HepG2 (cell line): ENCODE data around the gene TMEM182. TPM values are rescaled to one million over a fixed set of nuclear protein-coding genes. Genes with fewer than 3 reads are reported as not detected.

ENCODE experiments used
- ATAC-seq: fragments of 200-7000 bp; cut with Tn5 transposase; 3 replicates; pipeline ENCODE4 v1.9.1; 2020; ENCODE audit warnings: mild to moderate bottlenecking, moderate library complexity
- Bru-seq: library from RNA; stranded (reverse); fragments of 400-500 nt; gene quantifications from one replicate; lab custom pipeline; 2021; lab: Mats Ljungman, UMichigan
- BruChase-seq, 2 experiments: library from RNA; stranded (reverse); fragments of 400-500 nt; gene quantifications; one replicate each; lab custom pipeline; 2021; lab: Mats Ljungman, UMichigan
- BruUV-seq: library from RNA; stranded (reverse); fragments of 400-500 nt; replicated peaks from 2 replicates; lab custom pipeline; 2021; lab: Mats Ljungman, UMichigan
- CTCF ChIA-PET: fragments of 300-600 bp; formaldehyde crosslinking; extraction: SDS; loops from one replicate; lab custom pipeline; 2021; ENCODE audit warnings: low total read pairs, inconsistent platforms, low intra/inter-chr PET ratio; lab: Yijun Ruan, JAX
- POLR2A ChIA-PET: fragments of 350-600 bp; sonication (Branson Sonifier 250); formaldehyde crosslinking; loops from one replicate; lab custom pipeline; 2020; ENCODE audit warnings: antibody characterized with exemption, inconsistent platforms; lab: Yijun Ruan, JAX
- DNase-seq: peaks from one replicate; pipeline ENCODE4 v3.0.0-alpha.2; 2015; ENCODE audit warnings: low spot score
- FAIRE-seq: peaks from 3 replicates; lab custom pipeline; 2011; peaks lifted over from hg19 to GRCh38; lab: Jason Lieb, UNC
- H2AFZ ChIP-seq: one replicate; pipeline ENCODE4 v1.6.1; 2011; ENCODE audit warnings: low read length, inconsistent platforms
- H3K27ac ChIP-seq: fragments of 300-600 bp; 3 replicates; pipeline ENCODE4 v1.8.0; 2011; ENCODE audit warnings: mixed run types, mild to moderate bottlenecking, mixed read lengths, low read length, inconsistent platforms; ENCODE audit not compliant: insufficient read depth; ENCODE audit errors: extremely low read length
- H3K27me3 ChIP-seq, 2 experiments: fragments of 200-600 bp in 1 of 2; 2 replicates in 1 of 2; 3 replicates in 1 of 2; pipeline versions ENCODE4 v1.6.0 to v1.8.0; 2011; ENCODE audit warnings: low read length in 2 of 2, mild to moderate bottlenecking in 2 of 2, moderate library complexity in 2 of 2, inconsistent platforms in 1 of 2; ENCODE audit not compliant: insufficient read depth in 2 of 2, control insufficient read depth in 1 of 2
- H3K36me3 ChIP-seq, 2 experiments: fragments of 200-600 bp in 1 of 2; replicated peaks in 1 of 2; 2 replicates in 1 of 2; 3 replicates in 1 of 2; pipeline versions ENCODE4 v1.5.1 to v1.8.0; 2011; ENCODE audit warnings: low read length in 2 of 2, inconsistent platforms in 1 of 2; ENCODE audit not compliant: insufficient read depth in 2 of 2, control insufficient read depth in 1 of 2
- H3K4me1 ChIP-seq: 2 replicates; pipeline ENCODE4 v1.5.1; 2012; ENCODE audit warnings: low read length, inconsistent platforms; ENCODE audit not compliant: insufficient read depth
- H3K4me2 ChIP-seq: 2 replicates; pipeline ENCODE4 v1.6.0; 2011; ENCODE audit warnings: low read depth, low read length, inconsistent platforms
- H3K4me3 ChIP-seq, 3 experiments: fragments of 200-600 bp in 1 of 3; sonication (generic), shearing (Covaris generic) in 1 of 3; replicated peaks in 1 of 3; 2 replicates each; pipeline ENCODE4 v1.5.1; 2011 to 2016; ENCODE audit warnings: low read length in 3 of 3, inconsistent platforms in 2 of 3, low read depth in 2 of 3, mild to moderate bottlenecking in 2 of 3, control low read depth in 1 of 3, mixed read lengths in 1 of 3; ENCODE audit not compliant: insufficient read depth in 1 of 3
- H3K79me2 ChIP-seq: one replicate; pipeline ENCODE4 v1.6.1; 2011; ENCODE audit warnings: low read length, inconsistent platforms; ENCODE audit not compliant: insufficient read depth
- H3K9ac ChIP-seq: 2 replicates; pipeline ENCODE4 v1.6.0; 2011; ENCODE audit warnings: mild to moderate bottlenecking, low read depth, low read length, inconsistent platforms; ENCODE audit not compliant: insufficient read depth
- H3K9me3 ChIP-seq: 2 replicates; pipeline ENCODE4 v1.5.1; 2012; ENCODE audit warnings: mild to moderate bottlenecking, low read length
- H4K20me1 ChIP-seq: 2 replicates; pipeline ENCODE4 v1.6.0; 2011; ENCODE audit warnings: inconsistent platforms, mild to moderate bottlenecking, low read length, moderate library complexity; ENCODE audit not compliant: insufficient read depth
- MAX ChIP-seq: IDR thresholded peaks from 2 replicates; pipeline ENCODE4 v1.6.1; 2012; ENCODE audit warnings: inconsistent platforms
- NFATC3 ChIP-seq: sonication (generic); formaldehyde crosslinking; IDR thresholded peaks from 2 replicates; pipeline ENCODE4 v1.5.1; 2020; ENCODE audit warnings: mild to moderate bottlenecking, missing genetic modification reagents
- PHB2 ChIP-seq: fragments of 450-650 bp; IDR thresholded peaks from 2 replicates; pipeline ENCODE4 v1.6.1; 2018; ENCODE audit not compliant: partially characterized antibody
- REPIN1 ChIP-seq: sonication (generic); formaldehyde crosslinking; IDR thresholded peaks from 2 replicates; pipeline ENCODE4 v1.8.0; 2022; ENCODE audit warnings: missing genetic modification reagents, low read depth, mild to moderate bottlenecking, borderline replicate concordance
- SIN3A ChIP-seq: IDR thresholded peaks from 2 replicates; pipeline ENCODE4 v1.6.1; 2011; ENCODE audit warnings: low read depth, mild to moderate bottlenecking, control low read depth, low read length, borderline replicate concordance
- SP1 ChIP-seq, 2 experiments: fragments of 450-650 bp in 1 of 2; sonication (generic) in 1 of 2; formaldehyde crosslinking in 1 of 2; IDR thresholded peaks; 2 replicates each; pipeline versions ENCODE4 v1.4.0 to v1.6.1; 2016 to 2020; ENCODE audit warnings: missing genetic modification reagents in 1 of 2
- TSC22D2 ChIP-seq: sonication (generic); formaldehyde crosslinking; IDR thresholded peaks from 2 replicates; pipeline ENCODE4 v1.5.1; 2020; ENCODE audit warnings: missing genetic modification reagents, mild to moderate bottlenecking, borderline replicate concordance
- ZBTB42 ChIP-seq: sonication (generic); formaldehyde crosslinking; IDR thresholded peaks from 2 replicates; pipeline ENCODE4 v1.5.0; 2020; ENCODE audit warnings: mild to moderate bottlenecking, missing genetic modification reagents
- ZFP91 ChIP-seq: sonication (generic); formaldehyde crosslinking; IDR thresholded peaks from 2 replicates; pipeline ENCODE4 v1.9.0; 2022; ENCODE audit warnings: missing genetic modification reagents, mild to moderate bottlenecking, borderline replicate concordance
- ZNF101 ChIP-seq: sonication (generic); formaldehyde crosslinking; IDR thresholded peaks from 2 replicates; pipeline ENCODE4 v1.4.0; 2020; ENCODE audit warnings: mild to moderate bottlenecking, low read depth, missing genetic modification reagents, borderline replicate concordance
- ZNF207 ChIP-seq: fragments of 450-650 bp; IDR thresholded peaks from 2 replicates; pipeline ENCODE4 v1.6.1; 2016; ENCODE audit warnings: antibody characterized with exemption, borderline replicate concordance
- ZNF317 ChIP-seq: sonication (generic); formaldehyde crosslinking; IDR thresholded peaks from 2 replicates; pipeline ENCODE4 v1.5.0; 2020; ENCODE audit warnings: mild to moderate bottlenecking, missing genetic modification reagents
- ZNF562 ChIP-seq: sonication (generic); formaldehyde crosslinking; IDR thresholded peaks from 2 replicates; pipeline ENCODE4 v1.8.0; 2022; ENCODE audit warnings: missing genetic modification reagents, borderline replicate concordance
- ZNF780A ChIP-seq: sonication (generic); formaldehyde crosslinking; IDR thresholded peaks from 2 replicates; pipeline ENCODE4 v1.8.0; 2022; ENCODE audit warnings: mild to moderate bottlenecking, missing genetic modification reagents, moderate library complexity
- WGBS: methylation state at CpG from one replicate; pipeline ENCODE4 v1.1.6; 2017; ENCODE audit warnings: low lambda C conversion rate; 5-methylcytosine and 5-hydroxymethylcytosine counted together
- in situ Hi-C: cut with HindIII; loops from 2 replicates; pipeline ENCODE4 v1.10.0; 2017; ENCODE audit warnings: low pct_unique_long_range_greater_than_20kb; ENCODE audit not compliant: extremely low pct_ligation_motif_present
- intact Hi-C: fragments of 100-400 bp; cut with micrococcal nuclease; formaldehyde crosslinking; loops from one replicate; pipeline ENCODE4 v1.10.0; 2022; ENCODE audit not compliant: unreplicated experiment
- long read RNA-seq, 2 experiments: library from RNA in 1 of 2; library from polyadenylated mRNA in 1 of 2; stranded (forward) in 1 of 2; unstranded in 1 of 2; transcript quantifications; one replicate each; pipeline ENCODE4 v2.0.0, GENCODE V29; 2019 to 2022
- polyA minus RNA-seq, 3 experiments: library from RNA; depleted of rRNA, polyadenylated mRNA; stranded (reverse); fragments of >200 nt; gene quantifications; 2 replicates each; pipeline ENCODE4 v1.2.3, GENCODE V29; 2011; ENCODE audit warnings: low replicate concordance in 1 of 3
- polyA plus RNA-seq, 8 experiments: library from polyadenylated mRNA; depleted of rRNA in 3 of 8; stranded (reverse) in 7 of 8; unstranded in 1 of 8; fragments of >200 nt; fragmentation: Illumina TruSeq in 4 of 8; extraction: Trizol in 4 of 8; gene quantifications; 2 replicates each; pipeline versions ENCODE4 v1.2.1 to v1.2.3, GENCODE V29; 2011 to 2016; ENCODE audit warnings: low read depth in 4 of 8, missing spikeins in 1 of 8, mixed read lengths in 1 of 8; ENCODE audit not compliant: insufficient read depth in 1 of 8
- total RNA-seq, 5 experiments: library from RNA; depleted of rRNA; stranded (reverse); fragments of >200 nt; fragmentation: Illumina TruSeq; extraction: Trizol; gene quantifications; 2 replicates each; pipeline ENCODE4 v1.2.3, GENCODE V29; 2016; ENCODE audit warnings: low read depth in 1 of 5
- TF ChIP-seq, protein P1 (sequence below): sonication (generic); formaldehyde crosslinking; IDR thresholded peaks from 2 replicates; pipeline ENCODE4 v1.4.0; 2020; ENCODE audit warnings: missing genetic modification reagents; ENCODE audit errors: not compliant biosample characterization

The TMEM182 gene
- total RNA-seq (2016; rRNA removed; fragmentation: Illumina TruSeq; extraction: Trizol) (8.9 and 10.6 TPM in 2 replicates), polyA plus RNA-seq (2011; rRNA removed) (8.0 and 8.7 TPM in 2 replicates), polyA minus RNA-seq (2011; rRNA and poly(A)+ RNA removed; ENCODE audit: low replicate concordance) (4.8 and 13.3 TPM in 2 replicates), Bru-seq, nascent RNA (percentile 45 among the genes with signal in this experiment), BruChase-seq, experiment 1, labeled RNA remaining after a 6-hour chase (percentile 48 among the genes with signal in this experiment), BruChase-seq, experiment 2, labeled RNA remaining after a 2-hour chase (percentile 56 among the genes with signal in this experiment)
- 2.9 and 3.2 TPM in 2 replicates for total RNA-seq (2016; cell fraction: cytosol; rRNA removed; fragmentation: Illumina TruSeq; extraction: Trizol; ENCODE audit: low read depth)
- 8.4 and 10.0 TPM in 2 replicates for total RNA-seq (2016; cell fraction: insoluble cytoplasmic fraction; rRNA removed; fragmentation: Illumina TruSeq; extraction: Trizol)
- 4.3 and 6.3 TPM in 2 replicates for total RNA-seq (2016; cell fraction: membrane; rRNA removed; fragmentation: Illumina TruSeq; extraction: Trizol)
- 7.5 and 8.7 TPM in 2 replicates for total RNA-seq (2016; cell fraction: nucleus; rRNA removed; fragmentation: Illumina TruSeq; extraction: Trizol)
- 3.8 and 5.8 TPM in 2 replicates for polyA plus RNA-seq (2011; cell fraction: cytosol; rRNA removed)
- polyA plus RNA-seq (2011; cell fraction: nucleus; rRNA removed) = 2.6 and 3.6 TPM in 2 replicates
- 11.2 and 15.6 TPM in 2 replicates for polyA plus RNA-seq (2012)
- 2.3 and 2.5 TPM in 2 replicates for polyA plus RNA-seq (2016; cell fraction: cytosol; fragmentation: Illumina TruSeq; extraction: Trizol; ENCODE audit: low read depth)
- 10.1 and 11.3 TPM in 2 replicates for polyA plus RNA-seq (2016; cell fraction: insoluble cytoplasmic fraction; fragmentation: Illumina TruSeq; extraction: Trizol; ENCODE audit: low read depth)
- 5.0 and 5.8 TPM in 2 replicates for polyA plus RNA-seq (2016; cell fraction: membrane; fragmentation: Illumina TruSeq; extraction: Trizol; ENCODE audit: low read depth)
- 5.8 and 8.3 TPM in 2 replicates for polyA plus RNA-seq (2016; cell fraction: nucleus; fragmentation: Illumina TruSeq; extraction: Trizol; ENCODE audit: insufficient read depth, low read depth)
- 2.5 and 6.1 TPM in 2 replicates for polyA minus RNA-seq (2011; cell fraction: cytosol; rRNA and poly(A)+ RNA removed)
- 26.4 and 30.3 TPM in 2 replicates for polyA minus RNA-seq (2011; cell fraction: nucleus; rRNA and poly(A)+ RNA removed)
- long read RNA-seq, experiment 1, partial matches to known transcripts = 1 of 11 reads
- long read RNA-seq, experiment 1, other reads (novel, unspliced or antisense) = 3 of 11 reads
- long read RNA-seq, experiment 2, partial matches to known transcripts = 1 of 15 reads
- long read RNA-seq, experiment 2, other reads (novel, unspliced or antisense) = 11 of 15 reads

DNA sequence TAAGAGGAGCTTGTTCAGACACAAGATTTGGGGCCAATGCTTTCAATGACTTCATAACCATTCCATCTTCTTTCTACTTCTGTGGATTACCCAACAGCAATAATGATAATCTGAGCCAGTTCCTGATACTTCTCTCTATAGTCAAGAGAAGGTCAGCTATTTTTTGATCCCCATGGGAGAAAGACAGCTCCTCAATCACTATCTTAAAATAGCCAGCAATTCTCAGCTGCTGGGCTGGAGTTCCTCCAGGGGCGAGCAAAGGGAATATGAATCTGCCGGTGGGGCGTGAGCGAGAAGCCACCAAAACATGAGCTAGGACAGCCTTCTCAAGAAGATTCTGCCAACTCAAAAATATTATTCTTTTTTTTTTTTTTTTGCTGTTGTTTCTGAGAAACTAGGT lies at the start of gene TMEM182:
TMEM182 (plus strand) TSS at position 269 of the 400 bp plus-strand sequence. CDS start 187 bp downstream, outside the sequence.
- FAIRE-seq = no peak
- H3K4me2 ChIP-seq = no peak within 1 kb of the TSS
- BruUV-seq = no TSS peak
- ATAC-seq = no peak
- intact Hi-C loops = no loop called here
- H3K27ac ChIP-seq = no peak within 1 kb of the TSS
- no peaks in the 10 kb centered on the region for H3K79me2 ChIP-seq
- no peak within 1 kb of the TSS for H3K4me3 ChIP-seq
- H3K9me3 ChIP-seq = no peaks in the 10 kb centered on the region
- no peaks in the 10 kb centered on the region for H4K20me1 ChIP-seq
- H3K4me1 ChIP-seq = no peaks in the 10 kb centered on the region
- no peak within 1 kb of the TSS for H2AFZ ChIP-seq
- in situ Hi-C loops = no loop called here
- TF ChIP-seq, protein P1, sequence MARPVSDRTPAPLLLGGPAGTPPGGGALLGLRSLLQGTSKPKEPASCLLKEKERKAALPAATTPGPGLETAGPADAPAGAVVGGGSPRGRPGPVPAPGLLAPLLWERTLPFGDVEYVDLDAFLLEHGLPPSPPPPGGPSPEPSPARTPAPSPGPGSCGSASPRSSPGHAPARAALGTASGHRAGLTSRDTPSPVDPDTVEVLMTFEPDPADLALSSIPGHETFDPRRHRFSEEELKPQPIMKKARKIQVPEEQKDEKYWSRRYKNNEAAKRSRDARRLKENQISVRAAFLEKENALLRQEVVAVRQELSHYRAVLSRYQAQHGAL (CRISPR knock-in tag) = no peak
- TF ChIP-seq ZNF317 (no peak), ZFP91 (CRISPR knock-in tag) (no peak), ZNF562 (no peak), REPIN1 (CRISPR knock-in tag) (no peak), MAX (no peak), TSC22D2 (CRISPR knock-in tag) (no peak), SP1 (IDR thresholded peaks at IDR 0.05) (no peak), SP1 (CRISPR knock-in tag; IDR thresholded peaks at IDR 0.05) (no peak), PHB2 (no peak), NFATC3 (CRISPR knock-in tag) (no peak), ZBTB42 (CRISPR knock-in tag) (no peak), ZNF101 (CRISPR knock-in tag) (no peak), ZNF780A (no peak), SIN3A (no peak), ZNF207 (no peak)
- TF ChIP-seq, all 625 proteins: peak for 0
- CTCF ChIA-PET = no interaction called here
- peaks cover 4 to 16% of the 10 kb centered on the region in 2 experiments; a peak in 4 of 5 replicates for H3K36me3 ChIP-seq
- 95% methylated on average over 4 of the region's 4 CpGs for WGBS
- no peak within 1 kb of the TSS for H3K9ac ChIP-seq
- H3K27me3 ChIP-seq = no peaks in the 10 kb centered on the region
- no peak for DNase-seq
- POLR2A ChIA-PET = interaction anchor here (0.7 kb wide), 1 partner anchor 315 kb away, joined by 3 read pairs; no protein-coding TSS in a partner anchor
